Endothelial cell of umbilical vein (primary cell): Measurements from ENCODE around the gene CBL. TPM values are rescaled to one million over a fixed set of nuclear protein-coding genes. Genes with fewer than 3 reads are reported as not detected.
A peak's percentile ranks its signal among the peaks of the same experiment; 100 is the strongest.

Experiments used
- BruUV-seq: library from RNA; stranded (reverse); fragments of 400-500 nt; replicated peaks from 2 replicates; lab custom pipeline; 2021; lab: Mats Ljungman, UMichigan
- CTCF ChIA-PET: fragments of 300-600, 350-600 bp; sonication (Branson Sonifier 250); formaldehyde crosslinking; loops from one replicate; lab custom pipeline; 2021; ENCODE audit warnings: antibody characterized with exemption, inconsistent platforms; lab: Charles Lee
- POLR2A ChIA-PET: fragments of 300-600, 350-600 bp; sonication (Branson Sonifier 250); formaldehyde crosslinking; loops from one replicate; lab custom pipeline; 2021; ENCODE audit warnings: antibody characterized with exemption, inconsistent platforms; lab: Charles Lee
- DNase-seq: peaks from one replicate; pipeline ENCODE4 v3.0.0-alpha.2; 2011; ENCODE audit warnings: low read depth, low spot score
- FAIRE-seq: peaks from 2 replicates; lab custom pipeline; 2011; peaks lifted over from hg19 to GRCh38; lab: Jason Lieb, UNC
- H2AFZ ChIP-seq: 2 replicates; pipeline ENCODE4 v1.6.0; 2012; ENCODE audit warnings: low read depth, low read length, control low read depth, inconsistent platforms
- H3K27ac ChIP-seq: 2 replicates; pipeline ENCODE4 v1.5.1; 2011; ENCODE audit warnings: low read depth, mild to moderate bottlenecking, control low read depth, low read length, moderate library complexity; ENCODE audit not compliant: insufficient read depth
- H3K27me3 ChIP-seq, 2 experiments: 2 replicates each; pipeline versions ENCODE4 v1.6.0 to v1.6.1; 2011; ENCODE audit warnings: low read length in 2 of 2, mixed read lengths in 1 of 2; ENCODE audit not compliant: control insufficient read depth in 2 of 2, insufficient read depth in 2 of 2
- H3K36me3 ChIP-seq, 2 experiments: 2 replicates in 1 of 2; 3 replicates in 1 of 2; pipeline ENCODE4 v1.5.1; 2011; ENCODE audit warnings: low read length in 2 of 2, mild to moderate bottlenecking in 1 of 2, moderate library complexity in 1 of 2; ENCODE audit not compliant: control insufficient read depth in 2 of 2, insufficient read depth in 2 of 2; ENCODE audit errors: extremely low read depth in 1 of 2
- H3K4me1 ChIP-seq: 3 replicates; pipeline ENCODE4 v1.5.1; 2011; ENCODE audit warnings: mild to moderate bottlenecking, low read length; ENCODE audit not compliant: control insufficient read depth, insufficient read depth; ENCODE audit errors: extremely low read depth
- H3K4me2 ChIP-seq: 2 replicates; pipeline ENCODE4 v1.6.1; 2011; ENCODE audit warnings: low read length, control low read depth, mixed read lengths; ENCODE audit not compliant: insufficient read depth
- H3K4me3 ChIP-seq, 3 experiments: fragments of 200-600 bp in 1 of 3; sonication (generic), shearing (Covaris generic) in 1 of 3; replicated peaks in 1 of 3; 2 replicates each; pipeline ENCODE4 v1.5.1; 2011 to 2016; ENCODE audit warnings: control low read depth in 3 of 3, low read length in 3 of 3, mild to moderate bottlenecking in 2 of 3, inconsistent platforms in 1 of 3, low read depth in 1 of 3, moderate library complexity in 1 of 3; ENCODE audit not compliant: insufficient read depth in 1 of 3
- H3K79me2 ChIP-seq: 2 replicates; pipeline ENCODE4 v1.6.0; 2012; ENCODE audit warnings: low read length, inconsistent platforms; ENCODE audit not compliant: control insufficient read depth, insufficient read depth
- H3K9ac ChIP-seq: replicated peaks from 2 replicates; pipeline ENCODE3; 2011; ENCODE audit warnings: low read length, control low read depth; ENCODE audit not compliant: insufficient read depth; ENCODE audit errors: extremely low read depth
- H3K9me1 ChIP-seq: replicated peaks from 3 replicates; pipeline ENCODE4 v1.6.0; 2011; ENCODE audit warnings: mild to moderate bottlenecking, low read length; ENCODE audit not compliant: control insufficient read depth, insufficient read depth; ENCODE audit errors: extremely low read depth
- H3K9me3 ChIP-seq: replicated peaks from 2 replicates; pipeline ENCODE4 v1.5.1; 2012; ENCODE audit warnings: low read length, inconsistent platforms; ENCODE audit not compliant: control insufficient read depth, insufficient read depth
- H4K20me1 ChIP-seq: replicated peaks from 2 replicates; pipeline ENCODE3; 2011; ENCODE audit warnings: mild to moderate bottlenecking, low read length; ENCODE audit not compliant: control insufficient read depth, insufficient read depth; ENCODE audit errors: extremely low read depth
- CTCF ChIP-seq, 2 donors: IDR thresholded peaks; 1 replicate in 1 of 2; 2 replicates in 1 of 2; pipeline ENCODE4 v1.5.1; 2011; ENCODE audit warnings: low read length in 2 of 2, mild to moderate bottlenecking in 2 of 2, moderate library complexity in 2 of 2, control low read depth in 1 of 2, inconsistent platforms in 1 of 2, low read depth in 1 of 2; ENCODE audit not compliant: insufficient read depth in 1 of 2; ENCODE audit errors: extremely low read depth in 1 of 2
- EZH2 ChIP-seq: IDR thresholded peaks from 2 replicates; pipeline ENCODE4 v1.6.1; 2012; ENCODE audit warnings: borderline replicate concordance, low read depth, mild to moderate bottlenecking, moderate library complexity, low read length, inconsistent platforms; ENCODE audit not compliant: severe bottlenecking
- FOS ChIP-seq: IDR thresholded peaks from 2 replicates; pipeline ENCODE4 v1.6.1; 2011; ENCODE audit warnings: mild to moderate bottlenecking, low read length, moderate library complexity, borderline replicate concordance; ENCODE audit not compliant: insufficient read depth
- GATA2 ChIP-seq: IDR thresholded peaks from 2 replicates; pipeline ENCODE4 v1.7.0; 2011; ENCODE audit warnings: low read depth, mild to moderate bottlenecking, moderate library complexity, mixed read lengths, low read length; ENCODE audit not compliant: insufficient read length, insufficient read depth
- JUN ChIP-seq: IDR thresholded peaks from 2 replicates; pipeline ENCODE4 v1.6.1; 2011; ENCODE audit warnings: borderline replicate concordance, low read depth; ENCODE audit not compliant: insufficient read length, insufficient read depth
- MAX ChIP-seq: IDR thresholded peaks from 2 replicates; pipeline ENCODE4 v1.6.1; 2011; ENCODE audit not compliant: insufficient read depth, insufficient read length
- MYC ChIP-seq: IDR thresholded peaks from one replicate; pipeline ENCODE4 v1.6.1; 2011; ENCODE audit warnings: mild to moderate bottlenecking, low read depth, low read length
- POLR2A ChIP-seq: IDR thresholded peaks from 2 replicates; pipeline ENCODE4 v1.6.1; 2012; ENCODE audit warnings: low read depth, mild to moderate bottlenecking, control low read depth, low read length
- POLR2AphosphoS5 ChIP-seq: IDR thresholded peaks from 2 replicates; pipeline ENCODE4 v1.6.1; 2012; ENCODE audit warnings: low read depth, mild to moderate bottlenecking, control low read depth, low read length, moderate library complexity; ENCODE audit not compliant: insufficient read depth
- dilution Hi-C: fragments of 300-500 bp; cut with MboI; formaldehyde crosslinking; loops from one replicate; pipeline ENCODE4 v1.15.0; 2019; ENCODE audit warnings: low sequenced_read_pairs; ENCODE audit not compliant: extremely low pct_ligation_motif_present
- intact Hi-C: fragments of 100-400 bp; cut with micrococcal nuclease; formaldehyde crosslinking; loops from one replicate; pipeline ENCODE4 v1.10.0; 2022
- polyA plus RNA-seq, 4 experiments: library from polyadenylated mRNA; depleted of rRNA in 3 of 4; stranded (reverse) in 3 of 4; unstranded in 1 of 4; fragments of >200 nt; gene quantifications; 2 replicates each; pipeline versions ENCODE4 v1.2.1 to v1.2.3, GENCODE V29; 2011 to 2012; ENCODE audit warnings: missing spikeins in 1 of 4
- total RNA-seq: library from RNA; stranded (reverse); gene quantifications from 2 replicates; pipeline ENCODE4 v1.2.3, GENCODE V29; 2021

Gene CBL
- total and polyA plus RNA-seq, 2 donors (not counting 3 experiments of a cell fraction or from before 2014, with no cell fraction given) = 15.5 to 41.5 TPM

GRCh38 chr11:119320776-119321524 is 114.8 kb downstream of the CBL start:
- Histone ChIP-seq H3K27me3 (no peaks in the 10 kb centered on the region), H4K20me1 (no peaks in the 10 kb centered on the region), H3K27ac (peak overlapping the region; percentile 93), H3K4me1 (peaks cover 53% of the 10 kb centered on the region), H3K4me3 (peak overlapping the region in 2 of 3 experiments; percentile 14 to 29), H3K4me2 (peak overlapping the region; percentile 57), H3K79me2 (peaks cover 15% of the 10 kb centered on the region), H2AFZ (peak overlapping the region; percentile 63), H3K9me1 (no peaks in the 10 kb centered on the region), H3K36me3 (no peaks in the 10 kb centered on the region), H3K9ac (peak overlapping the region; percentile 68), H3K9me3 (no peaks in the 10 kb centered on the region)
- dilution Hi-C loops (no loop called here), intact Hi-C loops (loop anchor here (1.0 to 2.0 kb wide), 9 partner anchors 13 to 708 kb away; partner anchors contain the start of genes DDX6, RNF26, RPS25 and TRAPPC4)
- CTCF ChIA-PET = interaction anchor here (0.5 to 15.9 kb wide), 15 partner anchors 11 to 302 kb away, joined by 3 to 301 read pairs (median 3); partner anchors contain the start of genes C1QTNF5, CBL, DPAGT1 and RPS25
- TF ChIP-seq POLR2AphosphoS5 (peak; percentile 76), FOS (no peak), MYC (no peak), POLR2A (peak; percentile 67), EZH2 (no peak)
- FAIRE-seq (peak; percentile 68), DNase-seq (peak; percentile 73)
- POLR2A ChIA-PET = interaction anchor here (0.9 to 1.2 kb wide), 2 partner anchors 17 to 226 kb away, joined by 3 to 4 read pairs; a partner anchor contains a TSS
- TSS peak; percentile 25 for BruUV-seq

- dilution Hi-C loops = no loop called here
- no peaks in the 10 kb centered on the region for H3K9me3 ChIP-seq
- no peaks in the 10 kb centered on the region for H3K27me3 ChIP-seq
- ChIA-PET POLR2A (no interaction called here), CTCF (interaction anchor here (0.9 to 15.9 kb wide), 17 partner anchors 10 to 257 kb away, joined by 3 to 301 read pairs (median 4); partner anchors contain the start of genes ABCG4, C1QTNF5, CBL and DPAGT1)
- H3K4me2 ChIP-seq = peak overlapping the region; percentile 5
- no TSS peak for BruUV-seq
- TF ChIP-seq FOS = no peak
- no peak for TF ChIP-seq MAX
- no peak for TF ChIP-seq POLR2AphosphoS5
- no peak for TF ChIP-seq CTCF (IDR thresholded peaks at IDR 0.05; ENCODE audit: extremely low read depth in 1 of 2, insufficient read depth in 1 of 2, low read depth in 1 of 2, low read length in 2 of 2)
- no peak for TF ChIP-seq GATA2
- no peak for TF ChIP-seq EZH2
- no peak for TF ChIP-seq POLR2A
- no peak for TF ChIP-seq JUN
- TF ChIP-seq MYC = no peak
- no peak overlapping the region for H3K4me3 ChIP-seq
- DNase-seq (peak; percentile 31), FAIRE-seq (peak; percentile 26)
- H3K9me1 ChIP-seq = no peaks in the 10 kb centered on the region
- H4K20me1 ChIP-seq = no peaks in the 10 kb centered on the region
- intact Hi-C loops = no loop called here
- H3K79me2 ChIP-seq = peaks cover 3% of the 10 kb centered on the region
- H3K36me3 ChIP-seq = no peaks in the 10 kb centered on the region
- peak overlapping the region; percentile 13 for H3K27ac ChIP-seq
- peaks cover 51% of the 10 kb centered on the region for H3K4me1 ChIP-seq
- H3K9ac ChIP-seq = peak overlapping the region; percentile 4
- H2AFZ ChIP-seq = peak overlapping the region; percentile 33
Measured at GRCh38 chr11:119322360-119322739, 116.2 kb downstream of the CBL start.
